T-helper 9 cell (primary cell): ENCODE results near the gene VPS9D1.
A peak's percentile ranks its signal among the peaks of the same experiment; 100 is the strongest.
"Not testable (repeated sequence)": the region's sequence is repeated elsewhere in the genome, so short reads cannot be mapped to it uniquely, and the experiment has no call there.

Source experiments
- DNase-seq: peaks from one replicate; pipeline ENCODE4 v3.0.0-alpha.2; 2020

The VPS9D1 gene

GRCh38 chr16:89693931-89694783, 26.5 kb downstream of the VPS9D1 start:
- DNase-seq, result no peak

- DNase-seq, result no peak
Observed at GRCh38 chr16:89693289-89693731, 27.4 kb downstream of the VPS9D1 start.

- DNase-seq, result no peak
Observed at GRCh38 chr16:89691986-89692569, 28.6 kb downstream of the VPS9D1 start.

- no peak for DNase-seq
Observed at GRCh38 chr16:89691231-89691985, 29.3 kb downstream of the VPS9D1 start.

GRCh38 chr16:89690392-89690901, 30.3 kb downstream of the VPS9D1 start:
- DNase-seq, result no peak

GRCh38 chr16:89689621-89690020, 31.1 kb downstream of the VPS9D1 start:
- not testable (repeated sequence) for DNase-seq

- no peak for DNase-seq
Observed at GRCh38 chr16:89689142-89689541, 31.6 kb downstream of the VPS9D1 start.

- DNase-seq, result no peak
Observed at GRCh38 chr16:89688395-89688794, 32.3 kb downstream of the VPS9D1 start.

- DNase-seq, result no peak
Observed at GRCh38 chr16:89687092-89687940, 33.4 kb downstream of the VPS9D1 start.

- peak; percentile 81 for DNase-seq
Observed at GRCh38 chr16:89686520-89687091, 34.1 kb downstream of the VPS9D1 start, which contains the start of gene CDK10. TSS of gene CDK10 (plus strand) at chr16:89686689. CDS start at chr16:89686711, 22 bp downstream.

- DNase-seq, result no peak
Observed at GRCh38 chr16:89685916-89686315, 34.8 kb downstream of the VPS9D1 start.

GRCh38 chr16:89678258-89678657, 42.4 kb downstream of the VPS9D1 start:
- no peak for DNase-seq

GRCh38 chr16:89672177-89672941, 48.3 kb downstream of the VPS9D1 start:
- DNase-seq, result no peak

- not testable (repeated sequence) for DNase-seq
Observed at GRCh38 chr16:89671565-89671964, 49.1 kb downstream of the VPS9D1 start.

GRCh38 chr16:89670496-89671431, 49.9 kb downstream of the VPS9D1 start:
- DNase-seq, result no peak

GRCh38 chr16:89669755-89670154, 50.9 kb downstream of the VPS9D1 start:
- no peak for DNase-seq

- no peak for DNase-seq
Observed at GRCh38 chr16:89668790-89669158, 51.9 kb downstream of the VPS9D1 start.

- DNase-seq, result no peak
Observed at GRCh38 chr16:89667633-89668032, 53.1 kb downstream of the VPS9D1 start.

GRCh38 chr16:89667000-89667399, 53.7 kb downstream of the VPS9D1 start:
- not testable (repeated sequence) for DNase-seq

- DNase-seq, result not testable (repeated sequence)
Observed at GRCh38 chr16:89664238-89664637, 56.5 kb downstream of the VPS9D1 start.
